Fibroblast of lung (primary cell): ENCODE data around the gene KATNAL2. TPM values are rescaled to one million over a fixed set of nuclear protein-coding genes. Genes with fewer than 3 reads are reported as not detected.
"Not testable (repeated sequence)": the region's sequence is repeated elsewhere in the genome, so short reads cannot be mapped to it uniquely, and the experiment has no call there.

Experiments
- DNase-seq, 2 donors: peaks; one replicate each; pipeline versions ENCODE4 v3.0.0 to v3.0.0-alpha.2; 2010; ENCODE audit warnings: low read depth in 2 of 2
- H2AFZ ChIP-seq: 2 replicates; pipeline ENCODE4 v1.5.1; 2012; ENCODE audit warnings: low read length, control low read depth, inconsistent platforms
- H3K27ac ChIP-seq: 2 replicates; pipeline ENCODE4 v1.5.1; 2011; ENCODE audit warnings: low read length, control low read depth; ENCODE audit not compliant: insufficient read depth
- H3K27me3 ChIP-seq: 2 replicates; pipeline ENCODE4 v1.5.1; 2011; ENCODE audit warnings: mild to moderate bottlenecking, low read length; ENCODE audit not compliant: control insufficient read depth, insufficient read depth
- H3K36me3 ChIP-seq: 2 replicates; pipeline ENCODE4 v1.5.1; 2011; ENCODE audit warnings: low read length; ENCODE audit not compliant: control insufficient read depth, insufficient read depth
- H3K4me1 ChIP-seq: 2 replicates; pipeline ENCODE4 v1.5.1; 2011; ENCODE audit warnings: low read length; ENCODE audit not compliant: control insufficient read depth, insufficient read depth; ENCODE audit errors: extremely low read depth
- H3K4me2 ChIP-seq: 2 replicates; pipeline ENCODE4 v1.5.1; 2011; ENCODE audit warnings: low read length, control low read depth; ENCODE audit not compliant: insufficient read depth; ENCODE audit errors: extremely low read depth
- H3K4me3 ChIP-seq, 4 experiments: fragments of 200-600 bp in 1 of 4; sonication (generic) in 1 of 4; replicated peaks in 1 of 4; 2 replicates each; pipeline ENCODE4 v1.5.1; 2011 to 2016; ENCODE audit warnings: low read length in 4 of 4, low read depth in 3 of 4, mild to moderate bottlenecking in 3 of 4, control low read depth in 2 of 4, inconsistent platforms in 1 of 4, mixed read lengths in 1 of 4; ENCODE audit not compliant: insufficient read depth in 1 of 4; ENCODE audit errors: control extremely low read depth in 1 of 4
- H3K79me2 ChIP-seq: 2 replicates; pipeline ENCODE4 v1.5.1; 2012; ENCODE audit warnings: mild to moderate bottlenecking, low read length, inconsistent platforms; ENCODE audit not compliant: control insufficient read depth, insufficient read depth
- H3K9ac ChIP-seq: 2 replicates; pipeline ENCODE4 v1.5.1; 2011; ENCODE audit warnings: mild to moderate bottlenecking, low read length, control low read depth; ENCODE audit not compliant: insufficient read depth
- H3K9me3 ChIP-seq: 2 replicates; pipeline ENCODE4 v1.5.1; 2012; ENCODE audit warnings: low read depth, low read length; ENCODE audit not compliant: control insufficient read depth, insufficient read depth
- H4K20me1 ChIP-seq: 2 replicates; pipeline ENCODE4 v1.5.1; 2011; ENCODE audit warnings: low read length; ENCODE audit not compliant: control insufficient read depth, insufficient read depth; ENCODE audit errors: extremely low read depth
- EZH2 ChIP-seq: IDR thresholded peaks from 2 replicates; pipeline ENCODE4 v1.5.1; 2012; ENCODE audit warnings: low read length, control low read depth, mild to moderate bottlenecking; ENCODE audit errors: missing control alignments
- polyA plus RNA-seq, 2 donors: library from polyadenylated mRNA; depleted of rRNA in 1 of 2; stranded (reverse) in 1 of 2; unstranded in 1 of 2; fragments of >200 nt; gene quantifications; 2 replicates each; pipeline ENCODE4 v1.2.1, GENCODE V29; 2011 to 2012; ENCODE audit warnings: missing spikeins in 1 of 2
- total RNA-seq: library from RNA; depleted of rRNA; stranded (reverse); fragments of >200 nt; gene quantifications from 2 replicates; pipeline ENCODE4 v1.2.1, GENCODE V29; 2014
- TF ChIP-seq, protein P1 (sequence below), 2 donors: IDR thresholded peaks in 1 of 2; conservative IDR thresholded peaks in 1 of 2; 1 replicate in 1 of 2; 2 replicates in 1 of 2; pipeline ENCODE4 v1.5.1; 2011 to 2012; ENCODE audit warnings: low read length in 2 of 2, control low read depth in 1 of 2, inconsistent platforms in 1 of 2, low read depth in 1 of 2, mild to moderate bottlenecking in 1 of 2

KATNAL2 gene
- total and polyA plus RNA-seq, 2 donors (not counting 1 experiment from before 2014, with no cell fraction given) = 1.8 to 3.8 TPM

DNA sequence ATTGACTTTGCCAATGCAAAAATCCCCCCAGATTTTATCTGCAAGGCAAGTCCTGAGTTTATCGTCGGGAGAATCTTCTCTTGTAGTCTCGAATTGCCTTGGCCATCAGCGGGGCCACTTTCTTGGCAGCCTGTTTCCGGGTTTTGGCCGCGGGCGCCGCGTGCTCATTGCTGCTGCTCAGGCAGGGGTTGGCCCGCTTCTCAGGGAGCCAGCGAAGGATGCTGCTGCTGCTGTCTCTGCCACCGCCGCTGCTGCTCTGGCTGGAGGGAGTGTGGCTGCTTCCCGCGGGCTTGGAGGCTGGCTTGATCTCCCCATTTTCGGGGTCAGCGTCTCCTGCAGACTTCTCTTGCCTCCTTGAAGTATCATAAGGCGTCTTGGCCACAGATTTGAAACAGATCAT is 115.5 kb downstream of the KATNAL2 start:
- H3K27ac ChIP-seq = no peak overlapping the region

DNA sequence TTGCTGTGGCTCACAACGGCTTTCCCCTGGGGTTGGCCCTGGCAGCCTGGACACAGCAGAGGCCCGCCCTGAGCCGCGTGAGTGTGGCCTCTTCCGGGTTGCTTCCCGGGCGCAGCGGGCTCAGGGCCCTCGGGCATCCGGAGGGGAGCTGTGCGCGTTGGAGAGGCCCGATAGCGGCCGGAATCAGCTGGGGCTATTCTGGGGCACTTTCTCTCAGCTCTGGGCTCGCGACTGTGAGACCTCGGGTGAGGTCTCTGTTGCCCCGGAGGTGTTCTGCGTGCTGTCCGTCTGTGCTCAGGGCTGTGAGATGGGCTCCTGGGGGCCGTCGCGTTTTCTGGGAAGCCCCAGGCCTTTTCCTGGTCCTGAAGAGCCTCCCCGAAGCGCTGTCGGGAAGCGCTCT is 117.2 kb downstream of the KATNAL2 start:
- H3K79me2 ChIP-seq, H3K9me3 ChIP-seq, H3K27me3 ChIP-seq, H3K27ac ChIP-seq, H3K4me2 ChIP-seq, H2AFZ ChIP-seq, H4K20me1 ChIP-seq, H3K4me1 ChIP-seq, H3K4me3 ChIP-seq, H3K9ac ChIP-seq, H3K36me3 ChIP-seq, DNase-seq: not testable (repeated sequence)

More for the DNA sequence above, 115.5 kb downstream of the KATNAL2 start:
- TF ChIP-seq EZH2 = no peak
- TF ChIP-seq, protein P1, sequence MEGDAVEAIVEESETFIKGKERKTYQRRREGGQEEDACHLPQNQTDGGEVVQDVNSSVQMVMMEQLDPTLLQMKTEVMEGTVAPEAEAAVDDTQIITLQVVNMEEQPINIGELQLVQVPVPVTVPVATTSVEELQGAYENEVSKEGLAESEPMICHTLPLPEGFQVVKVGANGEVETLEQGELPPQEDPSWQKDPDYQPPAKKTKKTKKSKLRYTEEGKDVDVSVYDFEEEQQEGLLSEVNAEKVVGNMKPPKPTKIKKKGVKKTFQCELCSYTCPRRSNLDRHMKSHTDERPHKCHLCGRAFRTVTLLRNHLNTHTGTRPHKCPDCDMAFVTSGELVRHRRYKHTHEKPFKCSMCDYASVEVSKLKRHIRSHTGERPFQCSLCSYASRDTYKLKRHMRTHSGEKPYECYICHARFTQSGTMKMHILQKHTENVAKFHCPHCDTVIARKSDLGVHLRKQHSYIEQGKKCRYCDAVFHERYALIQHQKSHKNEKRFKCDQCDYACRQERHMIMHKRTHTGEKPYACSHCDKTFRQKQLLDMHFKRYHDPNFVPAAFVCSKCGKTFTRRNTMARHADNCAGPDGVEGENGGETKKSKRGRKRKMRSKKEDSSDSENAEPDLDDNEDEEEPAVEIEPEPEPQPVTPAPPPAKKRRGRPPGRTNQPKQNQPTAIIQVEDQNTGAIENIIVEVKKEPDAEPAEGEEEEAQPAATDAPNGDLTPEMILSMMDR (conservative IDR thresholded peaks at IDR 0.05 in 1 of 2, IDR thresholded peaks at IDR 0.05 in 1 of 2; ENCODE audit: low read depth in 1 of 2, low read length in 2 of 2) = no peak
- no peaks in the 10 kb centered on the region for H3K9me3 ChIP-seq
- H4K20me1 ChIP-seq = no peaks in the 10 kb centered on the region
- no peak overlapping the region for H3K4me2 ChIP-seq
- no peaks in the 10 kb centered on the region for H3K27me3 ChIP-seq
- H3K9ac ChIP-seq = no peak overlapping the region
- no peak for DNase-seq
- H3K36me3 ChIP-seq = no peaks in the 10 kb centered on the region
- no peak overlapping the region for H3K4me3 ChIP-seq
- H3K79me2 ChIP-seq = no peaks in the 10 kb centered on the region
- no peak overlapping the region for H2AFZ ChIP-seq
- H3K4me1 ChIP-seq = no peaks in the 10 kb centered on the region

GRCh38 chr18:47035156-47035671 is 117.8 kb downstream of the KATNAL2 start, which contains the start of gene ELOA2:
ELOA2 (minus strand) TSS chr18:47035621; CDS start chr18:47035264, 357 bp downstream.
- no peaks in the 10 kb centered on the region for H3K36me3 ChIP-seq
- no peak for DNase-seq
- no peak within 1 kb of the TSS for H3K27ac ChIP-seq
- H3K4me2 ChIP-seq = no peak within 1 kb of the TSS
- no peaks in the 10 kb centered on the region for H3K79me2 ChIP-seq
- no peak within 1 kb of the TSS for H3K4me3 ChIP-seq
- H3K27me3 ChIP-seq = no peaks in the 10 kb centered on the region
- TF ChIP-seq, protein P1 (conservative IDR thresholded peaks at IDR 0.05 in 1 of 2, IDR thresholded peaks at IDR 0.05 in 1 of 2; ENCODE audit: low read depth in 1 of 2, low read length in 2 of 2) = no peak
- TF ChIP-seq EZH2 = no peak
- H3K9ac ChIP-seq = no peak within 1 kb of the TSS
- no peaks in the 10 kb centered on the region for H3K4me1 ChIP-seq
- no peaks in the 10 kb centered on the region for H4K20me1 ChIP-seq
- H2AFZ ChIP-seq = no peak within 1 kb of the TSS
- H3K9me3 ChIP-seq = no peaks in the 10 kb centered on the region
